ENCODE results near the gene PSMD13.

GRCh38 chr11:208181-208916 lies 28.4 kb upstream of the PSMD13 start:
- TF ChIP-seq, protein P1, sequence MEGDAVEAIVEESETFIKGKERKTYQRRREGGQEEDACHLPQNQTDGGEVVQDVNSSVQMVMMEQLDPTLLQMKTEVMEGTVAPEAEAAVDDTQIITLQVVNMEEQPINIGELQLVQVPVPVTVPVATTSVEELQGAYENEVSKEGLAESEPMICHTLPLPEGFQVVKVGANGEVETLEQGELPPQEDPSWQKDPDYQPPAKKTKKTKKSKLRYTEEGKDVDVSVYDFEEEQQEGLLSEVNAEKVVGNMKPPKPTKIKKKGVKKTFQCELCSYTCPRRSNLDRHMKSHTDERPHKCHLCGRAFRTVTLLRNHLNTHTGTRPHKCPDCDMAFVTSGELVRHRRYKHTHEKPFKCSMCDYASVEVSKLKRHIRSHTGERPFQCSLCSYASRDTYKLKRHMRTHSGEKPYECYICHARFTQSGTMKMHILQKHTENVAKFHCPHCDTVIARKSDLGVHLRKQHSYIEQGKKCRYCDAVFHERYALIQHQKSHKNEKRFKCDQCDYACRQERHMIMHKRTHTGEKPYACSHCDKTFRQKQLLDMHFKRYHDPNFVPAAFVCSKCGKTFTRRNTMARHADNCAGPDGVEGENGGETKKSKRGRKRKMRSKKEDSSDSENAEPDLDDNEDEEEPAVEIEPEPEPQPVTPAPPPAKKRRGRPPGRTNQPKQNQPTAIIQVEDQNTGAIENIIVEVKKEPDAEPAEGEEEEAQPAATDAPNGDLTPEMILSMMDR (IDR thresholded peaks at IDR 0.05): no peak
- TF ChIP-seq ZFX (IDR thresholded peaks at IDR 0.05; ENCODE audit: borderline replicate concordance): no peak
